ENCODE data around the gene ST3GAL5. TPM values are rescaled to one million over a fixed set of nuclear protein-coding genes. Genes with fewer than 3 reads are reported as not detected.

ST3GAL5 gene
- total and polyA plus RNA-seq, 2 of the 8 experiments (the other 6 are each of a cell fraction or from before 2014, with no cell fraction given): 1.9 to 4.5 TPM

GRCh38 chr2:85921659-85922058, 32.9 kb upstream of the ST3GAL5 start:
- CTCF ChIA-PET (ENCODE audit: partially characterized antibody): interaction anchor here (1.3 to 1.7 kb wide), 2 partner anchors 9 to 49 kb away, joined by 3 to 5 read pairs; no protein-coding TSS in a partner anchor
- no peak for TF ChIP-seq SIN3A (conservative IDR thresholded peaks at IDR 0.05 in 1 of 2, IDR thresholded peaks at IDR 0.05 in 1 of 2; ENCODE audit: low read depth in 1 of 2, low read length in 2 of 2)
- TF ChIP-seq YY1 (IDR thresholded peaks at IDR 0.05; ENCODE audit: low read depth, low read length): no peak
- no peak for TF ChIP-seq SAP30 (IDR thresholded peaks at IDR 0.05; ENCODE audit: insufficient read depth, insufficient replicate concordance, low read length)
- TF ChIP-seq KDM1A (IDR thresholded peaks at IDR 0.05; ENCODE audit: borderline replicate concordance, low read length): no peak
- TF ChIP-seq CBX8 (IDR thresholded peaks at IDR 0.05; ENCODE audit: borderline replicate concordance, low read depth, low read length): no peak
- no peak for TF ChIP-seq TEAD4 (IDR thresholded peaks at IDR 0.05; ENCODE audit: low read depth, low read length)
- TF ChIP-seq CREB1 (IDR thresholded peaks at IDR 0.05): no peak
- TF ChIP-seq BCL11A (IDR thresholded peaks at IDR 0.05; ENCODE audit: low read depth in 2 of 2, low read length in 2 of 2): no peak
- no peak for TF ChIP-seq BACH1 (IDR thresholded peaks at IDR 0.05; ENCODE audit: low read length)
- TF ChIP-seq RBBP5 (IDR thresholded peaks at IDR 0.05; ENCODE audit: borderline replicate concordance, low read depth, low read length): no peak
- no peak for TF ChIP-seq TAF1 (IDR thresholded peaks at IDR 0.05; ENCODE audit: low read depth, low read length)
- TF ChIP-seq RFX5 (IDR thresholded peaks at IDR 0.05; ENCODE audit: borderline replicate concordance, low read depth, low read length): no peak
- TF ChIP-seq POU5F1 (IDR thresholded peaks at IDR 0.05; ENCODE audit: low read depth, low read length): no peak
- TF ChIP-seq SP1 (IDR thresholded peaks at IDR 0.05; ENCODE audit: low read depth, low read length): no peak
- no peak for TF ChIP-seq TCF12 (IDR thresholded peaks at IDR 0.05; ENCODE audit: low read depth, low read length)
- no peak for TF ChIP-seq POLR2A (IDR thresholded peaks at IDR 0.05; ENCODE audit: control extremely low read depth in 1 of 2, low read depth in 2 of 2, low read length in 2 of 2)
- no peak for TF ChIP-seq EGR1 (IDR thresholded peaks at IDR 0.05; ENCODE audit: borderline replicate concordance, low read depth, low read length)

More at GRCh38 chr2:85921659-85922058, 32.9 kb upstream of the ST3GAL5 start:
- no peak overlapping the region for H3K27ac ChIP-seq (ENCODE audit: low read depth, low read length)
- H3K79me1 ChIP-seq (ENCODE audit: low read depth, low read length): no peaks in the 10 kb centered on the region
- FAIRE-seq (no peak), DNase-seq (ENCODE audit: low read depth in 1 of 2, low spot score in 2 of 2) (no peak)
- no peak overlapping the region for H4K8ac ChIP-seq (ENCODE audit: extremely low read depth, insufficient read depth, low read length)
- POLR2A ChIA-PET (ENCODE audit: partially characterized antibody): no interaction called here
- WGBS, 2 experiments (ENCODE audit: extremely low coverage in 1 of 2, insufficient coverage in 1 of 2, insufficient read length in 1 of 2, insufficient replicate concordance in 2 of 2, low coverage in 1 of 2, low lambda C conversion rate in 2 of 2, missing lambda C conversion rate in 1 of 2): 81% methylated on average over 5 of the region's 5 CpGs; no CpG with 5 or more reads in 1 of the 2 experiments
- no peak overlapping the region for H3K4me2 ChIP-seq (ENCODE audit: insufficient read depth in 1 of 2, low read depth in 2 of 2, low read length in 2 of 2)
- H2BK120ac ChIP-seq (replicated peaks; ENCODE audit: low read depth, low read length): no peak overlapping the region
- no peaks in the 10 kb centered on the region for H4K20me1 ChIP-seq (replicated peaks in 1 of 2; ENCODE audit: control insufficient read depth in 1 of 2, insufficient read depth in 2 of 2, low read length in 2 of 2)
- no peak overlapping the region for H3K18ac ChIP-seq (ENCODE audit: extremely low read depth, low read length)
- no peak overlapping the region for H3K9ac ChIP-seq (replicated peaks in 1 of 4; ENCODE audit: extremely low read depth in 1 of 4, low read depth in 3 of 4, low read length in 3 of 4)
- no peak overlapping the region for H3K4me3 ChIP-seq (ENCODE audit: extremely low read depth in 1 of 4, insufficient read depth in 2 of 4, low read depth in 3 of 4, low read length in 4 of 4)
- no peak overlapping the region for H2BK12ac ChIP-seq (ENCODE audit: low read depth, low read length)
- H2AFZ ChIP-seq (ENCODE audit: low read length): peak overlapping the region; percentile 42; the same call in 1 of the 2 replicates
- H3K36me3 ChIP-seq (ENCODE audit: control insufficient read depth in 2 of 4, insufficient read depth in 4 of 4, low read length in 3 of 4): no peaks in the 10 kb centered on the region
- no peak overlapping the region for H2BK20ac ChIP-seq (ENCODE audit: low read length)
- H3K9me3 ChIP-seq (ENCODE audit: insufficient read depth in 2 of 2, low read depth in 1 of 2, low read length in 1 of 2): no peaks in the 10 kb centered on the region
- no peak overlapping the region for H3K14ac ChIP-seq (ENCODE audit: insufficient read length)
- H3K23ac ChIP-seq (ENCODE audit: insufficient read length): no peak overlapping the region
- 0 out of 2 replicates have a peak, but pooled peaks cover 1% of the 10 kb centered on the region for H3K23me2 ChIP-seq (ENCODE audit: low read depth, low read length)
- no peak overlapping the region for H2BK5ac ChIP-seq (ENCODE audit: low read depth, low read length)
- H2AK5ac ChIP-seq (ENCODE audit: low read depth, low read length): no peak overlapping the region
- H3K4ac ChIP-seq (replicated peaks; ENCODE audit: insufficient read length, low read depth, low read length): no peak overlapping the region
- H4K5ac ChIP-seq (ENCODE audit: insufficient read length, low read depth, low read length): no peak overlapping the region
- H3K27me3 ChIP-seq (replicated peaks in 1 of 4; ENCODE audit: control insufficient read depth in 3 of 4, extremely low read depth in 1 of 4, insufficient read depth in 3 of 4, low read length in 3 of 4): no peaks in the 10 kb centered on the region
- H2BK15ac ChIP-seq (ENCODE audit: low read length): no peak overlapping the region
- H3K79me2 ChIP-seq (ENCODE audit: control insufficient read depth in 1 of 2, insufficient read depth in 2 of 2, low read length in 2 of 2): no peaks in the 10 kb centered on the region
- no peaks in the 10 kb centered on the region for H3K4me1 ChIP-seq (replicated peaks in 1 of 4; ENCODE audit: control insufficient read depth in 3 of 4, insufficient read depth in 4 of 4, low read length in 3 of 4)
- H4K91ac ChIP-seq (replicated peaks; ENCODE audit: insufficient read length, low read length): no peak overlapping the region
- H3K56ac ChIP-seq (replicated peaks; ENCODE audit: insufficient read length, low read depth, low read length): no peak overlapping the region

All from H1 (cell line).